ENCODE data around the gene C15orf62. TPM values are rescaled to one million over a fixed set of nuclear protein-coding genes. Genes with fewer than 3 reads are reported as not detected.

C15orf62 gene
- total and polyA plus RNA-seq, 2 donors (not counting 1 experiment from before 2014, with no cell fraction given) = 0.02 to 0.17 TPM

- Histone ChIP-seq H3K4me3 (replicated peaks in 1 of 4; ENCODE audit: control extremely low read depth in 1 of 4, insufficient read depth in 1 of 4, low read depth in 3 of 4, low read length in 4 of 4) (no peak overlapping the region), H4K20me1 (ENCODE audit: control insufficient read depth, extremely low read depth, insufficient read depth, low read length) (no peaks in the 10 kb centered on the region), H3K9me3 (ENCODE audit: control insufficient read depth, insufficient read depth, low read depth, low read length) (no peaks in the 10 kb centered on the region), H3K79me2 (ENCODE audit: control insufficient read depth, insufficient read depth, low read length) (no peaks in the 10 kb centered on the region), H3K27me3 (ENCODE audit: control insufficient read depth, insufficient read depth, low read length) (no peaks in the 10 kb centered on the region), H3K36me3 (ENCODE audit: control insufficient read depth, insufficient read depth, low read length) (peaks cover 10% of the 10 kb centered on the region), H3K4me1 (ENCODE audit: control insufficient read depth, extremely low read depth, insufficient read depth, low read length) (peaks cover 6% of the 10 kb centered on the region), H3K9ac (ENCODE audit: insufficient read depth, low read length) (no peak overlapping the region), H3K4me2 (ENCODE audit: extremely low read depth, insufficient read depth, low read length) (no peak overlapping the region), H3K27ac (ENCODE audit: insufficient read depth, low read length) (no peak overlapping the region), H2AFZ (ENCODE audit: low read length) (no peak overlapping the region)
- TF ChIP-seq EZH2 (IDR thresholded peaks at IDR 0.05; ENCODE audit: low read length, missing control alignments) (no peak), CTCF (conservative IDR thresholded peaks at IDR 0.05 in 1 of 2, IDR thresholded peaks at IDR 0.05 in 1 of 2; ENCODE audit: low read depth in 1 of 2, low read length in 2 of 2) (no peak)
- no peak for DNase-seq (ENCODE audit: low read depth in 2 of 2)
These were observed 454 bp downstream of the C15orf62 start for GRCh38 chr15:40770147-40770721.

- H3K9ac ChIP-seq (ENCODE audit: insufficient read depth, low read length) = no peak overlapping the region
- no peaks in the 10 kb centered on the region for H3K27me3 ChIP-seq (ENCODE audit: control insufficient read depth, insufficient read depth, low read length)
- no peak overlapping the region for H3K27ac ChIP-seq (ENCODE audit: insufficient read depth, low read length)
- H3K79me2 ChIP-seq (ENCODE audit: control insufficient read depth, insufficient read depth, low read length) = no peaks in the 10 kb centered on the region
- peaks cover 15% of the 10 kb centered on the region for H3K36me3 ChIP-seq (ENCODE audit: control insufficient read depth, insufficient read depth, low read length)
- H3K9me3 ChIP-seq (ENCODE audit: control insufficient read depth, insufficient read depth, low read depth, low read length) = no peaks in the 10 kb centered on the region
- DNase-seq (ENCODE audit: low read depth in 2 of 2) = no peak
- no peak overlapping the region for H2AFZ ChIP-seq (ENCODE audit: low read length)
- no peak overlapping the region for H3K4me3 ChIP-seq (replicated peaks in 1 of 4; ENCODE audit: control extremely low read depth in 1 of 4, insufficient read depth in 1 of 4, low read depth in 3 of 4, low read length in 4 of 4)
- H3K4me2 ChIP-seq (ENCODE audit: extremely low read depth, insufficient read depth, low read length) = no peak overlapping the region
- H3K4me1 ChIP-seq (ENCODE audit: control insufficient read depth, extremely low read depth, insufficient read depth, low read length) = peaks cover 2% of the 10 kb centered on the region
- TF ChIP-seq EZH2 (IDR thresholded peaks at IDR 0.05; ENCODE audit: low read length, missing control alignments) = no peak
- TF ChIP-seq CTCF (conservative IDR thresholded peaks at IDR 0.05 in 1 of 2, IDR thresholded peaks at IDR 0.05 in 1 of 2; ENCODE audit: low read depth in 1 of 2, low read length in 2 of 2) = no peak
- no peaks in the 10 kb centered on the region for H4K20me1 ChIP-seq (ENCODE audit: control insufficient read depth, extremely low read depth, insufficient read depth, low read length)
These were observed 1.5 kb downstream of the C15orf62 start for GRCh38 chr15:40771242-40771641.

DNA sequence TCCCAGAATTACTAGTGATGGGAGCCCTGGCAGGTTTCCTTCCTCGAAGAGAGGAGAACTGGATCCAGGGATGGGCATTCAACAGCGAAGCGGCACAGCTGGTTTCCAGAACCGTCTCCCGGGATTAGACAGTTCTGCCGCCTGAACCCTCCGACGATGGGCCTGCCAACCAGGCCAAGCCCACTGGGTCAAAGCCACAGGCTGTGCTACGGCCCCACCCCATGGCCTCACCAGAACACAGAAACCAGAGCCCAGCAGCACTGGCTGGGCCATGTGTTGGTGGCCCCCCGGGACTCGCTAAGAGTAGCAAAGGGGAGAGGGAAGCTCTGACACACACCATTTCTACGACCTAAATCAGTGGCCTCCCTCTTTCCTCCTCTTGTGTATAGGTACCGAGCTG is 2.2 kb downstream of the C15orf62 start:
- DNase-seq (ENCODE audit: low read depth in 2 of 2) = no peak
- H3K36me3 ChIP-seq (ENCODE audit: control insufficient read depth, insufficient read depth, low read length) = peaks cover 17% of the 10 kb centered on the region
- no peaks in the 10 kb centered on the region for H3K27me3 ChIP-seq (ENCODE audit: control insufficient read depth, insufficient read depth, low read length)
- H2AFZ ChIP-seq (ENCODE audit: low read length) = no peak overlapping the region
- peaks cover 5% of the 10 kb centered on the region for H3K4me1 ChIP-seq (ENCODE audit: control insufficient read depth, extremely low read depth, insufficient read depth, low read length)
- H3K9ac ChIP-seq (ENCODE audit: insufficient read depth, low read length) = no peak overlapping the region
- no peak overlapping the region for H3K4me3 ChIP-seq (replicated peaks in 1 of 4; ENCODE audit: control extremely low read depth in 1 of 4, insufficient read depth in 1 of 4, low read depth in 3 of 4, low read length in 4 of 4)
- H4K20me1 ChIP-seq (ENCODE audit: control insufficient read depth, extremely low read depth, insufficient read depth, low read length) = no peaks in the 10 kb centered on the region
- H3K4me2 ChIP-seq (ENCODE audit: extremely low read depth, insufficient read depth, low read length) = no peak overlapping the region
- no peaks in the 10 kb centered on the region for H3K9me3 ChIP-seq (ENCODE audit: control insufficient read depth, insufficient read depth, low read depth, low read length)
- TF ChIP-seq EZH2 (IDR thresholded peaks at IDR 0.05; ENCODE audit: low read length, missing control alignments) (no peak), CTCF (conservative IDR thresholded peaks at IDR 0.05 in 1 of 2, IDR thresholded peaks at IDR 0.05 in 1 of 2; ENCODE audit: low read depth in 1 of 2, low read length in 2 of 2) (no peak)
- no peak overlapping the region for H3K27ac ChIP-seq (ENCODE audit: insufficient read depth, low read length)
- H3K79me2 ChIP-seq (ENCODE audit: control insufficient read depth, insufficient read depth, low read length) = no peaks in the 10 kb centered on the region

Measured in fibroblast of lung (primary cell).